ENCODE data around the gene AHNAK2.
"Not testable (repeated sequence)": the region's sequence is repeated elsewhere in the genome, so short reads cannot be mapped to it uniquely, and the experiment has no call there.

The AHNAK2 gene

GRCh38 chr14:104956290-104956890 lies 21.8 kb downstream of the AHNAK2 start:
- no peak overlapping the region for H3K9ac ChIP-seq (ENCODE audit: low read length)
- no peak overlapping the region for H3K27ac ChIP-seq (ENCODE audit: low read depth, low read length)
- H3K4me1 ChIP-seq (ENCODE audit: control insufficient read depth, insufficient read depth, low read length) = no peaks in the 10 kb centered on the region
- H3K4me3 ChIP-seq (ENCODE audit: low read depth, low read length) = no peak overlapping the region
- H3K27me3 ChIP-seq (ENCODE audit: control insufficient read depth, insufficient read depth, low read length) = no peaks in the 10 kb centered on the region
- H3K36me3 ChIP-seq (ENCODE audit: control insufficient read depth, insufficient read depth, low read length) = no peaks in the 10 kb centered on the region
- no peaks in the 10 kb centered on the region for H3K9me3 ChIP-seq (ENCODE audit: control insufficient read depth, insufficient read depth, low read depth, low read length)

- Histone ChIP-seq H3K4me3 (ENCODE audit: low read depth, low read length) (no peak overlapping the region), H3K4me1 (ENCODE audit: control insufficient read depth, insufficient read depth, low read length) (no peaks in the 10 kb centered on the region), H3K27me3 (ENCODE audit: control insufficient read depth, insufficient read depth, low read length) (no peaks in the 10 kb centered on the region), H3K36me3 (ENCODE audit: control insufficient read depth, insufficient read depth, low read length) (no peaks in the 10 kb centered on the region), H3K9ac (ENCODE audit: low read length) (no peak overlapping the region), H3K27ac (ENCODE audit: low read depth, low read length) (no peak overlapping the region), H3K9me3 (ENCODE audit: control insufficient read depth, insufficient read depth, low read depth, low read length) (no peaks in the 10 kb centered on the region)
These were observed 22.8 kb downstream of the AHNAK2 start for GRCh38 chr14:104955396-104955770.

DNA sequence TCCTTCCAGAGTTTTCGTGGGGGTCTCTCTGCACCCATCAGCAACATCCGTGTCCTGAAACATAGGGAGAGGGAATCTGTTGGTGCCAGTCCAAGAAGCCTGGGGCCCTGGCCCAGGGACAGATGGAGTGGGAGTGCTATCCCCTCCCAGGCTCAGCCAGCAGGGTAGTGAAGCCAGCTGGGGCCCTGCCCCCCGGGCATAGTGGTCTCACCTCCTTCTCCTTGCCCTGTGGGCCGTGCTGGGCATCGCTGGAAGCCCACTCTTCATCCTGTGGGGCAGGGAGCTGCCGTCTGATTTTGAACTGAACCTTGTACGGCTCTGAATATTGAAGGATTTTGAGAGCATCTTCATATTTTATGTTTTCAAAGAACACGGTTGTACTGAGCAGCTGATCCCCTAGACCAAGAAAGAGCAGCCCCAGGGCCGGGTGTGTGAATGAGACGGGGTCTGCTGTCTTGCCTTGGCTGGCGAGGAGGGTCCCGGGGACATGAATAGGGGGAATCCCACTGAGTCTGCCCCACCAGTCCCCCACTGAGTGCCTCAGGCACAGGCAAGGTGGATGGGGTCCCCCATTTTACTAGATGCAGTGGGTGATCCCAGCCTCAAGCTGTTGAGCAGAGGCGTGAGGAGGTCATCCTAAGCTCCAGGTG lies 23.3 kb downstream of the AHNAK2 start:
- Histone ChIP-seq H3K27ac (ENCODE audit: low read depth, low read length) (no peak overlapping the region), H3K9me3 (ENCODE audit: control insufficient read depth, insufficient read depth, low read depth, low read length) (no peaks in the 10 kb centered on the region), H3K4me1 (ENCODE audit: control insufficient read depth, insufficient read depth, low read length) (no peaks in the 10 kb centered on the region), H3K9ac (ENCODE audit: low read length) (no peak overlapping the region), H3K36me3 (ENCODE audit: control insufficient read depth, insufficient read depth, low read length) (no peaks in the 10 kb centered on the region), H3K4me3 (ENCODE audit: low read depth, low read length) (no peak overlapping the region), H3K27me3 (ENCODE audit: control insufficient read depth, insufficient read depth, low read length) (no peaks in the 10 kb centered on the region)

GRCh38 chr14:104953896-104954656 lies 24.1 kb downstream of the AHNAK2 start:
- no peak overlapping the region for H3K4me3 ChIP-seq (ENCODE audit: low read depth, low read length)
- H3K27me3 ChIP-seq (ENCODE audit: control insufficient read depth, insufficient read depth, low read length) = no peaks in the 10 kb centered on the region
- H3K27ac ChIP-seq (ENCODE audit: low read depth, low read length) = no peak overlapping the region
- no peaks in the 10 kb centered on the region for H3K9me3 ChIP-seq (ENCODE audit: control insufficient read depth, insufficient read depth, low read depth, low read length)
- no peak overlapping the region for H3K9ac ChIP-seq (ENCODE audit: low read length)
- H3K36me3 ChIP-seq (ENCODE audit: control insufficient read depth, insufficient read depth, low read length) = no peaks in the 10 kb centered on the region
- no peaks in the 10 kb centered on the region for H3K4me1 ChIP-seq (ENCODE audit: control insufficient read depth, insufficient read depth, low read length)

- Histone ChIP-seq H3K27me3 (ENCODE audit: control insufficient read depth, insufficient read depth, low read length) (no peaks in the 10 kb centered on the region), H3K4me3 (ENCODE audit: low read depth, low read length) (no peak overlapping the region), H3K27ac (ENCODE audit: low read depth, low read length) (no peak overlapping the region)
These were observed 25.1 kb downstream of the AHNAK2 start for GRCh38 chr14:104953097-104953496.

DNA sequence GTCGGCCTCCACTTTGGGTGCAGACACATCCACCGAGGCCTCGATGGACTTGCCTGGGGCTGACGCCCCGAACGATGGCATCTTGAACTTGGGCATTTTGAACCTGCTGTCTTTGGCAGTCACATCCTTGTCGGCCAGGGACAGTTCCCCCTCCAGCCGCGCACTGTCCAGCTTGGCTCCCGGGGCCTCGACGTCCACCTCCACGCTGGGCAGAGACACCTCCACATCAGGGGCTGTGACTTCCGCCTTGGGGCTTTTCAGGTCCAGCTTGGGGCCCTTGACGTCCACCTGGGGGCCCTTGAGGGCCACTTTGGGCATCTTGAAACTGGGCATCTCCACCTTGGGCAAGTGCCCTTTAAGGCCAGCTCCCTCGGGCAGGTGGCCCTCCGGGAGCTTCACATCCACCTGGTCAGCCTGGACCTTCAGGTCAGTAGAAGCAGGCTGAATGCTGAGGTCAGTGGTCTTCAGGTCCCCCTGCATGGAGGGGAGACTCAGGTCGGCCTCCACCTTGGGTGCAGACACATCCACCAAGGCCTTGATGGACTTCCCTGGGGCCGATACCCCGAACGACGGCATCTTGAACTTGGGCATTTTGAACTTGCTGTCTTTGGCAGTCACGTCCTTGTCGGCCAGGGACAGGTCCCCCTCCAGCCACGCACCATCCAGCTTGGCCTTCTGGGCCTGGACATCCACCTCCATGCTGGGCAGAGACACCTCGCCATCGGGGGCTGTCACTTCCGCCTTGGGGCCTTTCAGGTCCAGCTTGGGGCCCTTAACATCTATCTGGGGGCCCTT lies 26.1 kb downstream of the AHNAK2 start:
- H3K27ac ChIP-seq (ENCODE audit: low read depth, low read length); H3K4me1 ChIP-seq (ENCODE audit: control insufficient read depth, insufficient read depth, low read length); H3K9me3 ChIP-seq (ENCODE audit: control insufficient read depth, insufficient read depth, low read depth, low read length); H3K9ac ChIP-seq (ENCODE audit: low read length); H3K36me3 ChIP-seq (ENCODE audit: control insufficient read depth, insufficient read depth, low read length); H3K4me3 ChIP-seq (ENCODE audit: low read depth, low read length); H3K27me3 ChIP-seq (ENCODE audit: control insufficient read depth, insufficient read depth, low read length): not testable (repeated sequence)

More at GRCh38 chr14:104953097-104953496, 25.1 kb downstream of the AHNAK2 start:
- Histone ChIP-seq H3K9me3 (ENCODE audit: control insufficient read depth, insufficient read depth, low read depth, low read length) (no peaks in the 10 kb centered on the region), H3K36me3 (ENCODE audit: control insufficient read depth, insufficient read depth, low read length) (no peaks in the 10 kb centered on the region), H3K9ac (ENCODE audit: low read length) (no peak overlapping the region), H3K4me1 (ENCODE audit: control insufficient read depth, insufficient read depth, low read length) (no peaks in the 10 kb centered on the region)

- not testable (repeated sequence) for H3K4me3 ChIP-seq (ENCODE audit: low read depth, low read length); H3K9ac ChIP-seq (ENCODE audit: low read length); H3K9me3 ChIP-seq (ENCODE audit: control insufficient read depth, insufficient read depth, low read depth, low read length); H3K4me1 ChIP-seq (ENCODE audit: control insufficient read depth, insufficient read depth, low read length); H3K27ac ChIP-seq (ENCODE audit: low read depth, low read length); H3K27me3 ChIP-seq (ENCODE audit: control insufficient read depth, insufficient read depth, low read length); H3K36me3 ChIP-seq (ENCODE audit: control insufficient read depth, insufficient read depth, low read length)
These were observed 27.5 kb downstream of the AHNAK2 start for GRCh38 chr14:104950701-104951100.

DNA sequence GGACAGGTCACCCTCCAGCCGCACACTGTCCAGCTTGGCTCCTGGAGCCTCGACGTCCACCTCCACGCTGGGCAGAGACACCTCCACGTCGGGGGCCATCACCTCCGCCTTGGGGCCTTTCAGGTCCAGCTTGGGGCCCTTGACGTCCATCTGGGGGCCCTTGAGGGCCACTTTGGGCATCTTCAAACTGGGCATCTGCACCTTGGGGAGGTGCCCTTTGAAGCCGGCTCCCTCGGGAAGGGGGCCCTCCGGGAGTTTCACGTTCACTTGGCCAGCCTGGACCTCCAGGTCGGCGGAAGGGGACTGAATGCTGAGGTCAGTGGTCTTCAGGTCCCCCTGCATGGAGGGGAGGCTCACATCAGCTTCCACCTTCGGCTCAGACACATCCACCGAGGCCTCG lies 28.2 kb downstream of the AHNAK2 start:
- Histone ChIP-seq H3K4me3 (ENCODE audit: low read depth, low read length) (no peak overlapping the region), H3K36me3 (ENCODE audit: control insufficient read depth, insufficient read depth, low read length) (no peaks in the 10 kb centered on the region), H3K4me1 (ENCODE audit: control insufficient read depth, insufficient read depth, low read length) (no peaks in the 10 kb centered on the region), H3K9me3 (ENCODE audit: control insufficient read depth, insufficient read depth, low read depth, low read length) (no peaks in the 10 kb centered on the region), H3K27ac (ENCODE audit: low read depth, low read length) (no peak overlapping the region), H3K27me3 (ENCODE audit: control insufficient read depth, insufficient read depth, low read length) (no peaks in the 10 kb centered on the region), H3K9ac (ENCODE audit: low read length) (no peak overlapping the region)

GRCh38 chr14:104949406-104949955 lies 28.7 kb downstream of the AHNAK2 start:
- not testable (repeated sequence) for H3K27me3 ChIP-seq (ENCODE audit: control insufficient read depth, insufficient read depth, low read length); H3K4me3 ChIP-seq (ENCODE audit: low read depth, low read length); H3K4me1 ChIP-seq (ENCODE audit: control insufficient read depth, insufficient read depth, low read length); H3K9me3 ChIP-seq (ENCODE audit: control insufficient read depth, insufficient read depth, low read depth, low read length); H3K9ac ChIP-seq (ENCODE audit: low read length); H3K36me3 ChIP-seq (ENCODE audit: control insufficient read depth, insufficient read depth, low read length); H3K27ac ChIP-seq (ENCODE audit: low read depth, low read length)

DNA sequence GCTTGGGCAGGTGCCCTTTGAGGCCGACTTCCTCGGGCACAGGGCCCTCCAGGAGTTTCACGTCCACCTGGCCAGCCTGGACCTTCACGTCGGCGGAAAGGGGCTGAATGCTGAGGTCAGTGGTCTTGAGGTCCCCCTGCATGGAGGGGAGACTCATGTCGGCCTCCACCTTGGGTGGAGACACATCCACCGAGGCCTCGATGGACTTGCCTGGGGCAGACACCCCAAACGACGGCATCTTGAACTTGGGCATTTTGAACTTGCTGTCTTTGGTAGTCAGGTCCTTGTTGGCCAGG lies 29.5 kb downstream of the AHNAK2 start:
- Histone ChIP-seq H3K27me3 (ENCODE audit: control insufficient read depth, insufficient read depth, low read length) (no peaks in the 10 kb centered on the region), H3K36me3 (ENCODE audit: control insufficient read depth, insufficient read depth, low read length) (no peaks in the 10 kb centered on the region), H3K9me3 (ENCODE audit: control insufficient read depth, insufficient read depth, low read depth, low read length) (no peaks in the 10 kb centered on the region), H3K9ac (ENCODE audit: low read length) (no peak overlapping the region), H3K4me1 (ENCODE audit: control insufficient read depth, insufficient read depth, low read length) (no peaks in the 10 kb centered on the region), H3K4me3 (ENCODE audit: low read depth, low read length) (no peak overlapping the region), H3K27ac (ENCODE audit: low read depth, low read length) (no peak overlapping the region)

All from HUES6 (cell line).